ENCODE measurements around the gene UPK2.

- TF ChIP-seq, protein P1, sequence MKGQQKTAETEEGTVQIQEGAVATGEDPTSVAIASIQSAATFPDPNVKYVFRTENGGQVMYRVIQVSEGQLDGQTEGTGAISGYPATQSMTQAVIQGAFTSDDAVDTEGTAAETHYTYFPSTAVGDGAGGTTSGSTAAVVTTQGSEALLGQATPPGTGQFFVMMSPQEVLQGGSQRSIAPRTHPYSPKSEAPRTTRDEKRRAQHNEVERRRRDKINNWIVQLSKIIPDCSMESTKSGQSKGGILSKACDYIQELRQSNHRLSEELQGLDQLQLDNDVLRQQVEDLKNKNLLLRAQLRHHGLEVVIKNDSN (CRISPR knock-in tag; IDR thresholded peaks at IDR 0.05): no peak
- no peak for TF ChIP-seq HMGXB4 (CRISPR knock-in tag; IDR thresholded peaks at IDR 0.05)
- TF ChIP-seq USF2 (CRISPR knock-in tag; IDR thresholded peaks at IDR 0.05): no peak
- no peak for TF ChIP-seq CTCF (IDR thresholded peaks at IDR 0.05)
- TF ChIP-seq, protein P2, sequence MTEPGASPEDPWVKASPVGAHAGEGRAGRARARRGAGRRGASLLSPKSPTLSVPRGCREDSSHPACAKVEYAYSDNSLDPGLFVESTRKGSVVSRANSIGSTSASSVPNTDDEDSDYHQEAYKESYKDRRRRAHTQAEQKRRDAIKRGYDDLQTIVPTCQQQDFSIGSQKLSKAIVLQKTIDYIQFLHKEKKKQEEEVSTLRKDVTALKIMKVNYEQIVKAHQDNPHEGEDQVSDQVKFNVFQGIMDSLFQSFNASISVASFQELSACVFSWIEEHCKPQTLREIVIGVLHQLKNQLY (CRISPR knock-in tag; IDR thresholded peaks at IDR 0.05): no peak
- no peak for TF ChIP-seq EMX1 (CRISPR knock-in tag; IDR thresholded peaks at IDR 0.05)
- no peak for TF ChIP-seq SMAD3 (CRISPR knock-in tag; IDR thresholded peaks at IDR 0.05; ENCODE audit: borderline replicate concordance)
- no peak for TF ChIP-seq SP1 (CRISPR knock-in tag; conservative IDR thresholded peaks at IDR 0.05)
- TF ChIP-seq NR2C2 (CRISPR knock-in tag; IDR thresholded peaks at IDR 0.05): no peak
- no peak for TF ChIP-seq ZNF281 (CRISPR knock-in tag; IDR thresholded peaks at IDR 0.05)
Observed at GRCh38 chr11:118939404-118939915, 16.6 kb upstream of the UPK2 start.
